Smooth muscle cell (in vitro differentiated cells): ENCODE data around the gene ADPRHL1. TPM values are rescaled to one million over a fixed set of nuclear protein-coding genes. Genes with fewer than 3 reads are reported as not detected.

Source experiments
- DNase-seq: peaks from one replicate; lab custom pipeline; 2025; ENCODE audit not compliant: unreplicated experiment; lab: John Stamatoyannopoulos, UW
- H2AFZ ChIP-seq: fragments of 200-600 bp; sonication (generic); 2 replicates; pipeline ENCODE4 v1.6.0; 2016; ENCODE audit warnings: antibody characterized with exemption, low read depth, mild to moderate bottlenecking
- H3F3A ChIP-seq: fragments of 200-600 bp; sonication (generic); 2 replicates; pipeline ENCODE4 v1.6.0; 2017; ENCODE audit warnings: antibody characterized with exemption, low read depth
- H3K27ac ChIP-seq: fragments of 200-600 bp; sonication (generic); 2 replicates; pipeline ENCODE4 v1.5.1; 2016; ENCODE audit warnings: low read depth, mild to moderate bottlenecking
- H3K27me3 ChIP-seq: fragments of 200-600 bp; sonication (generic); 2 replicates; pipeline ENCODE4 v1.6.1; 2016; ENCODE audit warnings: low read depth, mild to moderate bottlenecking
- H3K36me3 ChIP-seq: fragments of 200-600 bp; sonication (generic); 2 replicates; pipeline ENCODE4 v1.5.1; 2016; ENCODE audit warnings: low read depth
- H3K4me1 ChIP-seq: fragments of 200-600 bp; sonication (generic); 2 replicates; pipeline ENCODE4 v1.5.1; 2016; ENCODE audit warnings: low read depth
- H3K4me2 ChIP-seq: fragments of 200-600 bp; sonication (generic); 2 replicates; pipeline ENCODE4 v1.6.0; 2016; ENCODE audit warnings: mild to moderate bottlenecking
- H3K4me3 ChIP-seq: fragments of 200-600 bp; sonication (generic); 2 replicates; pipeline ENCODE4 v1.5.1; 2016; ENCODE audit warnings: mild to moderate bottlenecking
- H3K79me2 ChIP-seq: fragments of 200-600 bp; sonication (generic); 2 replicates; pipeline ENCODE4 v1.6.0; 2016; ENCODE audit warnings: low read depth, mild to moderate bottlenecking
- H3K9ac ChIP-seq: fragments of 200-600 bp; sonication (generic); 2 replicates; pipeline ENCODE4 v1.6.0; 2016; ENCODE audit warnings: low read depth
- H3K9me3 ChIP-seq: fragments of 200-600 bp; sonication (generic); replicated peaks from 2 replicates; pipeline ENCODE4 v1.5.1; 2016; ENCODE audit warnings: low read depth
- H4K20me1 ChIP-seq: fragments of 200-600 bp; sonication (generic); 2 replicates; pipeline ENCODE4 v1.6.0; 2016; ENCODE audit warnings: low read depth
- WGBS: methylation state at CpG from one replicate; pipeline ENCODE4 v1.1.7; 2016; ENCODE audit warnings: low lambda C conversion rate; 5-methylcytosine and 5-hydroxymethylcytosine counted together
- polyA plus RNA-seq: library from polyadenylated mRNA; unstranded; fragments of >200 nt; fragmentation: Nextera tagmentation; extraction: Ambion mirVana; gene quantifications from 2 replicates; pipeline ENCODE4 v1.2.1, GENCODE V29; 2016
- total RNA-seq: library from RNA; depleted of rRNA; stranded (reverse); fragments of >200 nt; gene quantifications from 2 replicates; pipeline ENCODE4 v1.2.3, GENCODE V29; 2014
- TF ChIP-seq, protein P1 (sequence below): fragments of 200-600 bp; sonication (generic); IDR thresholded peaks from 2 replicates; pipeline ENCODE4 v1.5.1; 2017; ENCODE audit warnings: borderline replicate concordance, mild to moderate bottlenecking, antibody characterized with exemption; ENCODE audit not compliant: insufficient read depth, poor library complexity, severe bottlenecking

The ADPRHL1 gene
- total and polyA plus RNA-seq, 2 experiments from 2014 or later, result 0.18 to 1.2 TPM

DNA sequence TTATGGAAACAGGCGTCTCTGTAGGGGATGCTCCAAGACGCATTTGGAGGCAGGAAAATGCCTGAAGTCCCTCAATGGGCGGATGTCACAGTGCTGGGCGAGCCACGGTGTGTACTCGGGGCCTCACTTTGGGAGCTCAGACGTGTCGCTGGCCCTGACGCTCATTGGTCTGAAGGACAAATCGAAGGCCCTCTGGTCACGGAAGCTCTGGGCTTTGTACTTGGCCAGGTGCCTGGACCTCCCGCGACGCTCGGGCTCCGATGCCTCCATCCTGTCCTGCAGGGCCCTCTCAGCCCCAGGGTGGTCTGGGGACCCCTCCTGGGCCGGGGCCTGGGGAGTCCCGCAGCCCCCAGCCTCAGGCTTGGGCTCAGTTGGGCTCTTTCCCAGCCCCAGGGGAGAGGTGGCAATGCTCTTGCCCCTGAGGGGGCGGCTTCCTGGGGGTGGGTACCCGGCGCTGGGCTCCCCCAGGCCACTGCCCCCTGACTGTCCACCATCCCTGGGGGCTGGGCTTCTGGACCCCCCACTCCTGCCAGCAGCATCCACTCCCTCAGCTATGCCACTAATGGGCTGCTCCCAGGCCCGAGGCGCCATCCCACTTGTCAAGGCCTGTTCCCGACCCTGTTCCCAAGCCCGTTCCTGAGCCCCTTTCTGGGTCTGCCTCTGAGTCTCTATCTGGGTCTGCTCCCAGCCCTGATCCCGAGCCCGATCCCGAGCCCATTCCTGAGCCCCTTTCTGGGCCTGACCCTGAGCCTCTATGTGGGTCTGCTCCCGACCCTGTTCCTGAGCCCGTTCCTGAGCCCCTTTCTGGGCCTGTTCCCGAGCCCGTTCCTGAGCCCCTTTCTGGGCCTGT, 49.8 kb downstream of the ADPRHL1 start:
- no peaks in the 10 kb centered on the region for H3K79me2 ChIP-seq

DNA sequence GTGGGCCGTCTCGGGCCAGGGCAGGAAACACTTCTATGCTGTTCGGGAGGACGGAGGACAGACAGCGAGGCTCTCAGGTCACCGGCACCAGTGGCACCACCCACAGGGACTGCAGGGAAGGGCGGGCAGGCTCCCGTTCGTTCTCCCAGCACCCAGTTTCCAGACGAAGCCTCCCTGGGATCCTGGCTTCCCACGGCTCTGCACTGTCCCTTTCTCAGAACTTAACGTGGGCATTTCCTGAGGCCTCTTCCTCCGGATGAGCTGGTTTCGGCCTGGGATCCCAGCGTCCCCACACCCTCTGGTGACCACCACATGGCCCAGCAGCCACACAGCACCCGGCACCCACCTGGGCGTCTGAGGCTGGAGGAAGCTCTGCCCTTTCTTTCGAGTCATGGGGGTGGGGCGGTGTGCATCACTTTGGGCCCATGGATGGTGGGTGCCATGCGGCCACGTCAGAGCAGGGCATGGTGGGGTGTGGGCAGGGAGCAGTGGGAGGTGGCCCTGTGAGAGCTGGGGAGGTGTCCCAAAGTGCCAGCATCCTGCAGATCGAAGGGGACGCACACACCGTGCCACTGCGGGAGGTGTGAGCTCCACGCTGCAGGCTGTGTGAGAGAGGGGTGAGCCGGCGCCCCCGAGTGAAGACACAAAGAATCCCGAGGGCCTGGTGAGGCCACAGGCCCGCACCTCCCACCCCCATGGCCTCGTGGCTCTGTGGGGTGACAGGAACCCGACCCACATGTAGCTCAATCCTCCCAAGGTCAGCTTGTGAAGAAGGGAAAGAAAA, 50.6 kb downstream of the ADPRHL1 start:
- no peaks in the 10 kb centered on the region for H4K20me1 ChIP-seq
- H3K79me2 ChIP-seq, result no peaks in the 10 kb centered on the region
- no peaks in the 10 kb centered on the region for H3K27me3 ChIP-seq
- H3K36me3 ChIP-seq, result no peaks in the 10 kb centered on the region
- H3K9me3 ChIP-seq, result no peaks in the 10 kb centered on the region
- H3K4me3 ChIP-seq, result no peak overlapping the region
- WGBS, result 84% methylated on average over 33 of the region's 33 CpGs
- no peak overlapping the region for H3K27ac ChIP-seq
- no peak overlapping the region for H2AFZ ChIP-seq
- TF ChIP-seq, protein P1, sequence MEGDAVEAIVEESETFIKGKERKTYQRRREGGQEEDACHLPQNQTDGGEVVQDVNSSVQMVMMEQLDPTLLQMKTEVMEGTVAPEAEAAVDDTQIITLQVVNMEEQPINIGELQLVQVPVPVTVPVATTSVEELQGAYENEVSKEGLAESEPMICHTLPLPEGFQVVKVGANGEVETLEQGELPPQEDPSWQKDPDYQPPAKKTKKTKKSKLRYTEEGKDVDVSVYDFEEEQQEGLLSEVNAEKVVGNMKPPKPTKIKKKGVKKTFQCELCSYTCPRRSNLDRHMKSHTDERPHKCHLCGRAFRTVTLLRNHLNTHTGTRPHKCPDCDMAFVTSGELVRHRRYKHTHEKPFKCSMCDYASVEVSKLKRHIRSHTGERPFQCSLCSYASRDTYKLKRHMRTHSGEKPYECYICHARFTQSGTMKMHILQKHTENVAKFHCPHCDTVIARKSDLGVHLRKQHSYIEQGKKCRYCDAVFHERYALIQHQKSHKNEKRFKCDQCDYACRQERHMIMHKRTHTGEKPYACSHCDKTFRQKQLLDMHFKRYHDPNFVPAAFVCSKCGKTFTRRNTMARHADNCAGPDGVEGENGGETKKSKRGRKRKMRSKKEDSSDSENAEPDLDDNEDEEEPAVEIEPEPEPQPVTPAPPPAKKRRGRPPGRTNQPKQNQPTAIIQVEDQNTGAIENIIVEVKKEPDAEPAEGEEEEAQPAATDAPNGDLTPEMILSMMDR, result no peak
- no peak overlapping the region for H3K4me2 ChIP-seq
- H3F3A ChIP-seq, result no peaks in the 10 kb centered on the region
- DNase-seq, result no peak
- H3K9ac ChIP-seq, result no peak overlapping the region
- H3K4me1 ChIP-seq, result peaks cover 8% of the 10 kb centered on the region

More for the DNA sequence above, 49.8 kb downstream of the ADPRHL1 start:
- H3K4me3 ChIP-seq, result no peak overlapping the region
- DNase-seq, result no peak
- H3K4me2 ChIP-seq, result no peak overlapping the region
- TF ChIP-seq, protein P1, result no peak
- H3K9ac ChIP-seq, result no peak overlapping the region
- H3K4me1 ChIP-seq, result peaks cover 8% of the 10 kb centered on the region
- H3K36me3 ChIP-seq, result no peaks in the 10 kb centered on the region
- no peaks in the 10 kb centered on the region for H4K20me1 ChIP-seq
- H3K27me3 ChIP-seq, result no peaks in the 10 kb centered on the region
- no peaks in the 10 kb centered on the region for H3K9me3 ChIP-seq
- no peak overlapping the region for H2AFZ ChIP-seq
- no peak overlapping the region for H3K27ac ChIP-seq
- no peaks in the 10 kb centered on the region for H3F3A ChIP-seq
- WGBS, result 91% methylated on average over 31 of the region's 32 CpGs

DNA sequence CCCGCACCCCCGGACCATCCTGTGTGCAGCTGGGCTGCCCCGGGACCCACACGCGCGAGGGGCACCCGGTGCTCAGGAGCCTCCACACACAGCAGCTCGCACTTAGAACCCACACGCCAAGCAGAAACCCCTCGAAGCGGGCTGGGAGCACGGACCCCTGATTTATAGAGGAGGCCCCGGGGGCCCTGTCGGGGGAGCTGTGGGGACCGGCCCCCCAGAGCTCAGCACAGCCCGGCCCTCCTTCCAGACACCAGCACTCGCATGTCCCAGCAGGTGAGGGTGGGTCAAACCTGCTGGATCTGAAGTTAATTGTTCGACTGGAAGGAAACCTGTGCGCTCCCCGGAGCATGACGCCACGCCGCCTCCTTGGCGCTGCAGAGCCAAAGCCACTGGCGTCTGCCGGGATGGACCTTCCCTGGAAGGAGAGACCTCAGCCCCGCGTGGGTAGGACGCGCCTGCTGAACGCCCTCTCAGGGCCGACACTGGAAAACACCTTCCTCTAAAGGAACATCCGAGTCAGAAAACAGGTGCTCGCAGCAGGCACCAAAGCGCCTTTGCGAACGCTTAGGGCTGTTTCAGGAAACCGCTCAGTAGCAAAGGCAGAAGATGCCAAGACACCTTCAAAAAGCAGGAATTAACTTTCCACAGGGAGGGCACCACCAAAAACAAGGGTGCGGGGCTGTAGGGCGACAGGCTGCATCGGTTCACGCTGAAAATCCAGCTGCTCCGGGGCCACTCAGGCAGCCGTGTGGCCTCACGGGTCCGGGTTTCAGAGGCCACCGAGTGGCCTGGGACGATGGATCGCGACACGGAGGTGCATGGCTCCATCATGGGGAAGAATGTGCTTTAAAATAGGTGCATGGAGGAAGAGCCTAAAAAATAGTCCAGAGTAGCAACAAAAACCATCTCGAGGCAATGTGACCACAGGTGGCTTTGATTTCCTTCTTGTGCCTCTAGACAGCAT, 51.6 kb downstream of the ADPRHL1 start:
- Histone ChIP-seq H3K9me3 (no peaks in the 10 kb centered on the region), H3K4me3 (no peak overlapping the region), H3F3A (no peaks in the 10 kb centered on the region), H3K36me3 (no peaks in the 10 kb centered on the region), H3K27ac (no peak overlapping the region), H3K4me2 (no peak overlapping the region), H3K9ac (no peak overlapping the region), H3K27me3 (no peaks in the 10 kb centered on the region), H3K79me2 (no peaks in the 10 kb centered on the region), H4K20me1 (no peaks in the 10 kb centered on the region), H3K4me1 (peaks cover 8% of the 10 kb centered on the region), H2AFZ (no peak overlapping the region)
- DNase-seq, result no peak
- TF ChIP-seq, protein P1, result no peak
- WGBS, result 91% methylated on average over 49 of the region's 52 CpGs
